WTC11 (cell line): ENCODE results near the gene ZNF747. TPM values are rescaled to one million over a fixed set of nuclear protein-coding genes. Genes with fewer than 3 reads are reported as not detected.

ENCODE experiments used
- IRF2 ChIP-seq: sonication (generic); formaldehyde crosslinking; IDR thresholded peaks from 2 replicates; pipeline ENCODE4 v1.8.0; 2022; ENCODE audit warnings: low read depth, missing genetic modification reagents, borderline replicate concordance
- MXD4 ChIP-seq: fragments of 250-450 bp; sonication (Bioruptor Pico); IDR thresholded peaks from 2 replicates; pipeline ENCODE4 v1.8.0; 2021; ENCODE audit warnings: mild to moderate bottlenecking, moderate library complexity, borderline replicate concordance
- NR2C2 ChIP-seq: sonication (generic); formaldehyde crosslinking; IDR thresholded peaks from 2 replicates; pipeline ENCODE4 v1.8.0; 2022; ENCODE audit warnings: mild to moderate bottlenecking, missing genetic modification reagents
- ZNF138 ChIP-seq: sonication (generic); formaldehyde crosslinking; conservative IDR thresholded peaks from 2 replicates; pipeline ENCODE4 v1.8.1; 2022; ENCODE audit warnings: mild to moderate bottlenecking, moderate library complexity, missing genetic modification reagents
- ZNF263 ChIP-seq: sonication (generic); formaldehyde crosslinking; IDR thresholded peaks from 2 replicates; pipeline ENCODE4 v1.8.1; 2022; ENCODE audit warnings: low read depth, mild to moderate bottlenecking, moderate library complexity, missing genetic modification reagents
- total RNA-seq: library from RNA; stranded (reverse); gene quantifications from 3 replicates; pipeline ENCODE4 v1.2.3, GENCODE V29; 2021
- TF ChIP-seq, protein P1 (sequence below): fragments of 250-450 bp; sonication (Bioruptor Pico); IDR thresholded peaks from 2 replicates; pipeline ENCODE4 v1.9.0; 2021; ENCODE audit warnings: mild to moderate bottlenecking
- TF ChIP-seq, protein P2 (sequence below): sonication (generic); formaldehyde crosslinking; IDR thresholded peaks from 2 replicates; pipeline ENCODE4 v1.8.1; 2023; ENCODE audit warnings: mild to moderate bottlenecking, missing genetic modification reagents
- TF ChIP-seq, protein P3 (sequence below): sonication (generic); formaldehyde crosslinking; IDR thresholded peaks from 2 replicates; pipeline ENCODE4 v1.8.0; 2022; ENCODE audit warnings: mild to moderate bottlenecking, missing genetic modification reagents
- TF ChIP-seq, protein P4 (sequence below): sonication (generic); formaldehyde crosslinking; IDR thresholded peaks from 2 replicates; pipeline ENCODE4 v1.8.0; 2023; ENCODE audit warnings: mild to moderate bottlenecking, missing genetic modification reagents
- TF ChIP-seq, protein P5 (sequence below): sonication (generic); formaldehyde crosslinking; IDR thresholded peaks from 2 replicates; pipeline ENCODE4 v1.8.1; 2022; ENCODE audit warnings: missing genetic modification reagents, borderline replicate concordance
- TF ChIP-seq, protein P6 (sequence below): fragments of 250-450 bp; sonication (Bioruptor Pico); IDR thresholded peaks from 2 replicates; pipeline ENCODE4 v1.9.0; 2021; ENCODE audit warnings: mild to moderate bottlenecking, borderline replicate concordance

Gene ZNF747
- total RNA-seq, 1 experiment from 2014 or later = 11.3 TPM

DNA sequence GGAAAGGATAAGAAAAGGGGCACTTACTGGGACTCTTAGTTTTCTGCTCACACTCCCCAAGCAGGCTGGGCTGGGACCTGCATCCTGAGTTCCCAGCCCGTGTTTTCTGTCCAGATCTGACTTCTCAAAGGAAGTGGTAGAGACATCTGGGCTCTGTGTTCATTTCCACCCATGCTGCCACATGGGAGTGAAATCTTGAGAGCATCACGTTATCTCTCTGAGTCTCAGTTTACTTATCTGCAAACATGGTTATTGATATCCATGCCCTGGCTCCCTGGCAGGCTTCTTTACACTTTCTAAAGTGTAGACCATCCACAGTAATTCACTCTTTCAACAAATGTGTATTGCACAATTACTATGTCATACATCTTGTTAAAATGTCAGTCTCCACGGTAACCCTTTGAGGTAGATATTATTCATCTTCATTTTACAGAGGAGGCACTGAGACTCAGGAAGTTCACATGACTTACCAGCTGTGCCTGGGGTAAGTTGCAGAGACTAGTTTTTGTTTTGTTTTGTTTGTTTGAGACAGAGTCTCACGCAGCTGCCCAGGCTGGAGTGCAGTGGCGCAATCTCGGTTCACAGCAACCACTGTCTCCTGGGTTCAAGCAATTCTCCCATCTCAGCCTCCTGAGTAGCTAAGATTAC lies 33.5 kb upstream of the ZNF747 start (continued):
- TF ChIP-seq IRF2 (CRISPR knock-in tag) (no peak), ZNF138 (CRISPR knock-in tag) (no peak), NR2C2 (CRISPR knock-in tag) (no peak), MXD4 (no peak), ZNF263 (CRISPR knock-in tag) (no peak)
- TF ChIP-seq, protein P1, sequence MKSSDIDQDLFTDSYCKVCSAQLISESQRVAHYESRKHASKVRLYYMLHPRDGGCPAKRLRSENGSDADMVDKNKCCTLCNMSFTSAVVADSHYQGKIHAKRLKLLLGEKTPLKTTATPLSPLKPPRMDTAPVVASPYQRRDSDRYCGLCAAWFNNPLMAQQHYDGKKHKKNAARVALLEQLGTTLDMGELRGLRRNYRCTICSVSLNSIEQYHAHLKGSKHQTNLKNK (CRISPR knock-in tag) = no peak
- TF ChIP-seq, protein P2, sequence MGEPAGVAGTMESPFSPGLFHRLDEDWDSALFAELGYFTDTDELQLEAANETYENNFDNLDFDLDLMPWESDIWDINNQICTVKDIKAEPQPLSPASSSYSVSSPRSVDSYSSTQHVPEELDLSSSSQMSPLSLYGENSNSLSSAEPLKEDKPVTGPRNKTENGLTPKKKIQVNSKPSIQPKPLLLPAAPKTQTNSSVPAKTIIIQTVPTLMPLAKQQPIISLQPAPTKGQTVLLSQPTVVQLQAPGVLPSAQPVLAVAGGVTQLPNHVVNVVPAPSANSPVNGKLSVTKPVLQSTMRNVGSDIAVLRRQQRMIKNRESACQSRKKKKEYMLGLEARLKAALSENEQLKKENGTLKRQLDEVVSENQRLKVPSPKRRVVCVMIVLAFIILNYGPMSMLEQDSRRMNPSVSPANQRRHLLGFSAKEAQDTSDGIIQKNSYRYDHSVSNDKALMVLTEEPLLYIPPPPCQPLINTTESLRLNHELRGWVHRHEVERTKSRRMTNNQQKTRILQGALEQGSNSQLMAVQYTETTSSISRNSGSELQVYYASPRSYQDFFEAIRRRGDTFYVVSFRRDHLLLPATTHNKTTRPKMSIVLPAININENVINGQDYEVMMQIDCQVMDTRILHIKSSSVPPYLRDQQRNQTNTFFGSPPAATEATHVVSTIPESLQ (CRISPR knock-in tag) = no peak
- TF ChIP-seq, protein P3, sequence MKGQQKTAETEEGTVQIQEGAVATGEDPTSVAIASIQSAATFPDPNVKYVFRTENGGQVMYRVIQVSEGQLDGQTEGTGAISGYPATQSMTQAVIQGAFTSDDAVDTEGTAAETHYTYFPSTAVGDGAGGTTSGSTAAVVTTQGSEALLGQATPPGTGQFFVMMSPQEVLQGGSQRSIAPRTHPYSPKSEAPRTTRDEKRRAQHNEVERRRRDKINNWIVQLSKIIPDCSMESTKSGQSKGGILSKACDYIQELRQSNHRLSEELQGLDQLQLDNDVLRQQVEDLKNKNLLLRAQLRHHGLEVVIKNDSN (CRISPR knock-in tag) = no peak
- TF ChIP-seq, protein P4, sequence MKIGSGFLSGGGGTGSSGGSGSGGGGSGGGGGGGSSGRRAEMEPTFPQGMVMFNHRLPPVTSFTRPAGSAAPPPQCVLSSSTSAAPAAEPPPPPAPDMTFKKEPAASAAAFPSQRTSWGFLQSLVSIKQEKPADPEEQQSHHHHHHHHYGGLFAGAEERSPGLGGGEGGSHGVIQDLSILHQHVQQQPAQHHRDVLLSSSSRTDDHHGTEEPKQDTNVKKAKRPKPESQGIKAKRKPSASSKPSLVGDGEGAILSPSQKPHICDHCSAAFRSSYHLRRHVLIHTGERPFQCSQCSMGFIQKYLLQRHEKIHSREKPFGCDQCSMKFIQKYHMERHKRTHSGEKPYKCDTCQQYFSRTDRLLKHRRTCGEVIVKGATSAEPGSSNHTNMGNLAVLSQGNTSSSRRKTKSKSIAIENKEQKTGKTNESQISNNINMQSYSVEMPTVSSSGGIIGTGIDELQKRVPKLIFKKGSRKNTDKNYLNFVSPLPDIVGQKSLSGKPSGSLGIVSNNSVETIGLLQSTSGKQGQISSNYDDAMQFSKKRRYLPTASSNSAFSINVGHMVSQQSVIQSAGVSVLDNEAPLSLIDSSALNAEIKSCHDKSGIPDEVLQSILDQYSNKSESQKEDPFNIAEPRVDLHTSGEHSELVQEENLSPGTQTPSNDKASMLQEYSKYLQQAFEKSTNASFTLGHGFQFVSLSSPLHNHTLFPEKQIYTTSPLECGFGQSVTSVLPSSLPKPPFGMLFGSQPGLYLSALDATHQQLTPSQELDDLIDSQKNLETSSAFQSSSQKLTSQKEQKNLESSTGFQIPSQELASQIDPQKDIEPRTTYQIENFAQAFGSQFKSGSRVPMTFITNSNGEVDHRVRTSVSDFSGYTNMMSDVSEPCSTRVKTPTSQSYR = no peak
- TF ChIP-seq, protein P5, sequence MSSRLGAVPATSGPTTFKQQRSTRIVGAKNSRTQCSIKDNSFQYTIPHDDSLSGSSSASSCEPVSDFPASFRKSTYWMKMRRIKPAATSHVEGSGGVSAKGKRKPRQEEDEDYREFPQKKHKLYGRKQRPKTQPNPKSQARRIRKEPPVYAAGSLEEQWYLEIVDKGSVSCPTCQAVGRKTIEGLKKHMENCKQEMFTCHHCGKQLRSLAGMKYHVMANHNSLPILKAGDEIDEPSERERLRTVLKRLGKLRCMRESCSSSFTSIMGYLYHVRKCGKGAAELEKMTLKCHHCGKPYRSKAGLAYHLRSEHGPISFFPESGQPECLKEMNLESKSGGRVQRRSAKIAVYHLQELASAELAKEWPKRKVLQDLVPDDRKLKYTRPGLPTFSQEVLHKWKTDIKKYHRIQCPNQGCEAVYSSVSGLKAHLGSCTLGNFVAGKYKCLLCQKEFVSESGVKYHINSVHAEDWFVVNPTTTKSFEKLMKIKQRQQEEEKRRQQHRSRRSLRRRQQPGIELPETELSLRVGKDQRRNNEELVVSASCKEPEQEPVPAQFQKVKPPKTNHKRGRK (CRISPR knock-in tag) = no peak
- TF ChIP-seq, protein P6, sequence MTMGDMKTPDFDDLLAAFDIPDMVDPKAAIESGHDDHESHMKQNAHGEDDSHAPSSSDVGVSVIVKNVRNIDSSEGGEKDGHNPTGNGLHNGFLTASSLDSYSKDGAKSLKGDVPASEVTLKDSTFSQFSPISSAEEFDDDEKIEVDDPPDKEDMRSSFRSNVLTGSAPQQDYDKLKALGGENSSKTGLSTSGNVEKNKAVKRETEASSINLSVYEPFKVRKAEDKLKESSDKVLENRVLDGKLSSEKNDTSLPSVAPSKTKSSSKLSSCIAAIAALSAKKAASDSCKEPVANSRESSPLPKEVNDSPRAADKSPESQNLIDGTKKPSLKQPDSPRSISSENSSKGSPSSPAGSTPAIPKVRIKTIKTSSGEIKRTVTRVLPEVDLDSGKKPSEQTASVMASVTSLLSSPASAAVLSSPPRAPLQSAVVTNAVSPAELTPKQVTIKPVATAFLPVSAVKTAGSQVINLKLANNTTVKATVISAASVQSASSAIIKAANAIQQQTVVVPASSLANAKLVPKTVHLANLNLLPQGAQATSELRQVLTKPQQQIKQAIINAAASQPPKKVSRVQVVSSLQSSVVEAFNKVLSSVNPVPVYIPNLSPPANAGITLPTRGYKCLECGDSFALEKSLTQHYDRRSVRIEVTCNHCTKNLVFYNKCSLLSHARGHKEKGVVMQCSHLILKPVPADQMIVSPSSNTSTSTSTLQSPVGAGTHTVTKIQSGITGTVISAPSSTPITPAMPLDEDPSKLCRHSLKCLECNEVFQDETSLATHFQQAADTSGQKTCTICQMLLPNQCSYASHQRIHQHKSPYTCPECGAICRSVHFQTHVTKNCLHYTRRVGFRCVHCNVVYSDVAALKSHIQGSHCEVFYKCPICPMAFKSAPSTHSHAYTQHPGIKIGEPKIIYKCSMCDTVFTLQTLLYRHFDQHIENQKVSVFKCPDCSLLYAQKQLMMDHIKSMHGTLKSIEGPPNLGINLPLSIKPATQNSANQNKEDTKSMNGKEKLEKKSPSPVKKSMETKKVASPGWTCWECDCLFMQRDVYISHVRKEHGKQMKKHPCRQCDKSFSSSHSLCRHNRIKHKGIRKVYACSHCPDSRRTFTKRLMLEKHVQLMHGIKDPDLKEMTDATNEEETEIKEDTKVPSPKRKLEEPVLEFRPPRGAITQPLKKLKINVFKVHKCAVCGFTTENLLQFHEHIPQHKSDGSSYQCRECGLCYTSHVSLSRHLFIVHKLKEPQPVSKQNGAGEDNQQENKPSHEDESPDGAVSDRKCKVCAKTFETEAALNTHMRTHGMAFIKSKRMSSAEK (CRISPR knock-in tag) = no peak
